Measurements from ENCODE around the gene PPP1R17. TPM values are rescaled to one million over a fixed set of nuclear protein-coding genes. Genes with fewer than 3 reads are reported as not detected.

The PPP1R17 gene
- total RNA-seq, 2 experiments from 2014 or later = not detected

GRCh38 chr7:31663072-31663471 lies 23.9 kb upstream of the PPP1R17 start:
- H3K36me3 ChIP-seq (ENCODE audit: insufficient read depth, low read length) = no peaks in the 10 kb centered on the region
- no peaks in the 10 kb centered on the region for H3K9me3 ChIP-seq (ENCODE audit: low read length)
- H4K20me1 ChIP-seq (ENCODE audit: insufficient read depth, low read length) = no peaks in the 10 kb centered on the region
- H2AFZ ChIP-seq (ENCODE audit: low read length) = no peak overlapping the region
- H3K27ac ChIP-seq (ENCODE audit: low read depth, low read length, poor library complexity, severe bottlenecking) = no peak overlapping the region
- H3K4me2 ChIP-seq (ENCODE audit: low read length) = no peak overlapping the region
- BruUV-seq (replicated peaks) = no TSS peak
- ChIA-PET POLR2A (no interaction called here), CTCF (ENCODE audit: unreplicated experiment) (no interaction called here)
- TF ChIP-seq, protein P1, sequence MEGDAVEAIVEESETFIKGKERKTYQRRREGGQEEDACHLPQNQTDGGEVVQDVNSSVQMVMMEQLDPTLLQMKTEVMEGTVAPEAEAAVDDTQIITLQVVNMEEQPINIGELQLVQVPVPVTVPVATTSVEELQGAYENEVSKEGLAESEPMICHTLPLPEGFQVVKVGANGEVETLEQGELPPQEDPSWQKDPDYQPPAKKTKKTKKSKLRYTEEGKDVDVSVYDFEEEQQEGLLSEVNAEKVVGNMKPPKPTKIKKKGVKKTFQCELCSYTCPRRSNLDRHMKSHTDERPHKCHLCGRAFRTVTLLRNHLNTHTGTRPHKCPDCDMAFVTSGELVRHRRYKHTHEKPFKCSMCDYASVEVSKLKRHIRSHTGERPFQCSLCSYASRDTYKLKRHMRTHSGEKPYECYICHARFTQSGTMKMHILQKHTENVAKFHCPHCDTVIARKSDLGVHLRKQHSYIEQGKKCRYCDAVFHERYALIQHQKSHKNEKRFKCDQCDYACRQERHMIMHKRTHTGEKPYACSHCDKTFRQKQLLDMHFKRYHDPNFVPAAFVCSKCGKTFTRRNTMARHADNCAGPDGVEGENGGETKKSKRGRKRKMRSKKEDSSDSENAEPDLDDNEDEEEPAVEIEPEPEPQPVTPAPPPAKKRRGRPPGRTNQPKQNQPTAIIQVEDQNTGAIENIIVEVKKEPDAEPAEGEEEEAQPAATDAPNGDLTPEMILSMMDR (conservative IDR thresholded peaks at IDR 0.05; ENCODE audit: low read length) = no peak
- no peak for TF ChIP-seq EZH2phosphoT487 (IDR thresholded peaks at IDR 0.05; ENCODE audit: borderline replicate concordance, low read depth, low read length)
- H3K4me1 ChIP-seq (ENCODE audit: insufficient read depth, low read length, poor library complexity, severe bottlenecking) = no peaks in the 10 kb centered on the region
- intact Hi-C loops (cut with micrococcal nuclease; ENCODE audit: unreplicated experiment) = no loop called here
- DNase-seq (ENCODE audit: low spot score) = no peak
- no peaks in the 10 kb centered on the region for H3K9me2 ChIP-seq (ENCODE audit: insufficient read depth, low read length)
- no peaks in the 10 kb centered on the region for H3K79me2 ChIP-seq (ENCODE audit: insufficient read depth, low read depth, low read length)
- H3K4me3 ChIP-seq (ENCODE audit: low read depth, low read length, poor library complexity, severe bottlenecking) = no peak overlapping the region

GRCh38 chr7:31664890-31665289 lies 22.1 kb upstream of the PPP1R17 start:
- Histone ChIP-seq H3K36me3 (ENCODE audit: insufficient read depth, low read length) (no peaks in the 10 kb centered on the region), H3K79me2 (ENCODE audit: insufficient read depth, low read depth, low read length) (no peaks in the 10 kb centered on the region), H3K4me2 (ENCODE audit: low read length) (no peak overlapping the region), H4K20me1 (ENCODE audit: insufficient read depth, low read length) (no peaks in the 10 kb centered on the region), H3K4me3 (ENCODE audit: low read depth, low read length, poor library complexity, severe bottlenecking) (no peak overlapping the region), H3K9me2 (ENCODE audit: insufficient read depth, low read length) (no peaks in the 10 kb centered on the region), H3K27ac (ENCODE audit: low read depth, low read length, poor library complexity, severe bottlenecking) (no peak overlapping the region), H3K4me1 (ENCODE audit: insufficient read depth, low read length, poor library complexity, severe bottlenecking) (no peaks in the 10 kb centered on the region), H3K9me3 (ENCODE audit: low read length) (no peaks in the 10 kb centered on the region), H2AFZ (ENCODE audit: low read length) (no peak overlapping the region)
- TF ChIP-seq EZH2phosphoT487 (IDR thresholded peaks at IDR 0.05; ENCODE audit: borderline replicate concordance, low read depth, low read length) = no peak
- TF ChIP-seq, protein P1 (conservative IDR thresholded peaks at IDR 0.05; ENCODE audit: low read length) = no peak
- POLR2A ChIA-PET = interaction anchor here (1.4 kb wide), 1 partner anchor 13 kb away, joined by 5 read pairs; no protein-coding TSS in a partner anchor
- no peak for DNase-seq (ENCODE audit: low spot score)
- intact Hi-C loops (cut with micrococcal nuclease; ENCODE audit: unreplicated experiment) = no loop called here
- no TSS peak for BruUV-seq (replicated peaks)
- CTCF ChIA-PET (ENCODE audit: unreplicated experiment) = no interaction called here

DNA sequence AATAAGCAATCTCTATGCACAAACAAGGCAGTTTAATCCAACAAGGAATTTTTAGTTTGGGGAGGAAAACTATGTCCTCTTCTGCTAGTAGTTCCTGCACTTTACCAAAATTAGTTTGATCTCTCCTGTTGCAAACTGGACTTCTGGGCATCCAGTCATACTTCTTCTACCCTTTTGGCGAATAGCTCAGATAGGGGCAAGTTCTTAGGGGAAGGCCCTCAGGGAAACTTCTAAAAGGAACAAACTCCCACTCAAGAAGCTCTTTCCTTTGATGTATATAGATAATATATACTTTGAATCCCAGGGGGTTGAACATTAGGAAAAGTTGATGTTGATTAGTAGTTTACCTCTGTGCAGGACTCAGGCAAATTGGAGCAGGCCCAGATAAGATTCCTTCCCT lies 21.5 kb upstream of the PPP1R17 start:
- H3K9me2 ChIP-seq (ENCODE audit: insufficient read depth, low read length) = no peaks in the 10 kb centered on the region
- TF ChIP-seq, protein P1 (conservative IDR thresholded peaks at IDR 0.05; ENCODE audit: low read length) = no peak
- no peak for TF ChIP-seq EZH2phosphoT487 (IDR thresholded peaks at IDR 0.05; ENCODE audit: borderline replicate concordance, low read depth, low read length)
- CTCF ChIA-PET (ENCODE audit: unreplicated experiment) = no interaction called here
- H4K20me1 ChIP-seq (ENCODE audit: insufficient read depth, low read length) = no peaks in the 10 kb centered on the region
- no peak overlapping the region for H3K4me2 ChIP-seq (ENCODE audit: low read length)
- no peaks in the 10 kb centered on the region for H3K9me3 ChIP-seq (ENCODE audit: low read length)
- no peak overlapping the region for H2AFZ ChIP-seq (ENCODE audit: low read length)
- H3K79me2 ChIP-seq (ENCODE audit: insufficient read depth, low read depth, low read length) = no peaks in the 10 kb centered on the region
- no TSS peak for BruUV-seq (replicated peaks)
- DNase-seq (ENCODE audit: low spot score) = no peak
- intact Hi-C loops (cut with micrococcal nuclease; ENCODE audit: unreplicated experiment) = no loop called here
- H3K36me3 ChIP-seq (ENCODE audit: insufficient read depth, low read length) = no peaks in the 10 kb centered on the region
- H3K27ac ChIP-seq (ENCODE audit: low read depth, low read length, poor library complexity, severe bottlenecking) = no peak overlapping the region
- POLR2A ChIA-PET = interaction anchor here (1.4 kb wide), 1 partner anchor 12 kb away, joined by 5 read pairs; no protein-coding TSS in a partner anchor
- no peak overlapping the region for H3K4me3 ChIP-seq (ENCODE audit: low read depth, low read length, poor library complexity, severe bottlenecking)
- no peaks in the 10 kb centered on the region for H3K4me1 ChIP-seq (ENCODE audit: insufficient read depth, low read length, poor library complexity, severe bottlenecking)

Measured in OCI-LY7 (cell line).